DOHH2 (cell line): ENCODE results near the gene CYB5RL.

Experiments
- H3F3A ChIP-seq: fragments of 200-600 bp; sonication (generic), shearing (Covaris generic); 2 replicates; pipeline ENCODE4 v1.6.0; 2016; ENCODE audit warnings: antibody characterized with exemption, mild to moderate bottlenecking; ENCODE audit not compliant: control insufficient read depth, insufficient read depth
- H3K27ac ChIP-seq: fragments of 200-600 bp; sonication (generic); 2 replicates; pipeline ENCODE4 v1.5.1; 2014; ENCODE audit warnings: low read depth, mild to moderate bottlenecking, low read length, moderate library complexity
- H3K27me3 ChIP-seq: fragments of 200-600 bp; sonication (generic); 2 replicates; pipeline ENCODE4 v1.6.1; 2014; ENCODE audit warnings: mild to moderate bottlenecking, low read length, mixed read lengths; ENCODE audit not compliant: control insufficient read depth
- H3K36me3 ChIP-seq: fragments of 200-600 bp; sonication (generic); 2 replicates; pipeline ENCODE4 v1.6.1; 2014; ENCODE audit warnings: mild to moderate bottlenecking, low read length, moderate library complexity, mixed read lengths; ENCODE audit not compliant: control insufficient read depth
- H3K4me1 ChIP-seq: fragments of 200-600 bp; sonication (generic); 2 replicates; pipeline ENCODE4 v1.6.1; 2014; ENCODE audit warnings: mild to moderate bottlenecking, low read length, mixed read lengths; ENCODE audit not compliant: control insufficient read depth
- H3K4me2 ChIP-seq: fragments of 200-600 bp; sonication (generic); 2 replicates; pipeline ENCODE4 v1.6.0; 2014; ENCODE audit warnings: mild to moderate bottlenecking, low read length, moderate library complexity
- H3K4me3 ChIP-seq: fragments of 200-600 bp; sonication (generic); 2 replicates; pipeline ENCODE4 v1.5.1; 2014; ENCODE audit warnings: mild to moderate bottlenecking, low read length, mixed read lengths
- H3K79me2 ChIP-seq: fragments of 200-600 bp; sonication (generic); 2 replicates; pipeline ENCODE4 v1.6.1; 2014; ENCODE audit warnings: mild to moderate bottlenecking, low read length, mixed read lengths; ENCODE audit not compliant: control insufficient read depth
- H3K9me2 ChIP-seq: fragments of 200-600 bp; sonication (generic); replicated peaks from 2 replicates; pipeline ENCODE4 v1.6.1; 2014; ENCODE audit warnings: mild to moderate bottlenecking, low read length, mixed read lengths; ENCODE audit not compliant: control insufficient read depth
- H3K9me3 ChIP-seq: fragments of 200-600 bp; sonication (generic); 2 replicates; pipeline ENCODE4 v1.6.1; 2014; ENCODE audit warnings: antibody characterized with exemption, low read length, mixed read lengths; ENCODE audit not compliant: control insufficient read depth, insufficient read depth
- H4K20me1 ChIP-seq: fragments of 200-600 bp; sonication (generic); 2 replicates; pipeline ENCODE4 v1.6.0; 2014; ENCODE audit warnings: low read depth, mild to moderate bottlenecking, antibody characterized with exemption, low read length, moderate library complexity; ENCODE audit not compliant: control insufficient read depth, insufficient read depth
- CTCF ChIP-seq: fragments of 200-600 bp; sonication (generic); IDR thresholded peaks from one replicate; pipeline ENCODE4 v1.5.1; 2014; ENCODE audit warnings: antibody characterized with exemption, mild to moderate bottlenecking, low read depth, low read length; ENCODE audit not compliant: poor library complexity, severe bottlenecking
- EZH2phosphoT487 ChIP-seq: fragments of 200-600 bp; sonication (generic); IDR thresholded peaks from 2 replicates; pipeline ENCODE4 v1.6.1; 2017; ENCODE audit warnings: borderline replicate concordance, mild to moderate bottlenecking, antibody characterized with exemption, low read length, moderate library complexity, mixed read lengths

Gene CYB5RL

GRCh38 chr1:54173681-54174080 is 26.1 kb downstream of the CYB5RL start:
- H3K4me2 ChIP-seq: no peak overlapping the region
- no peaks in the 10 kb centered on the region for H3K36me3 ChIP-seq
- no peaks in the 10 kb centered on the region for H3K79me2 ChIP-seq
- H3K4me3 ChIP-seq: no peak overlapping the region
- no peaks in the 10 kb centered on the region for H3K9me2 ChIP-seq
- H3K4me1 ChIP-seq: no peaks in the 10 kb centered on the region
- no peaks in the 10 kb centered on the region for H3K27me3 ChIP-seq
- no peaks in the 10 kb centered on the region for H3K9me3 ChIP-seq
- no peaks in the 10 kb centered on the region for H4K20me1 ChIP-seq
- H3F3A ChIP-seq: no peaks in the 10 kb centered on the region
- TF ChIP-seq EZH2phosphoT487 (no peak), CTCF (no peak)
- H3K27ac ChIP-seq: no peak overlapping the region

GRCh38 chr1:54172614-54173599 is 26.9 kb downstream of the CYB5RL start:
- Histone ChIP-seq H3K36me3 (no peaks in the 10 kb centered on the region), H3K9me2 (no peaks in the 10 kb centered on the region), H3K27ac (no peak overlapping the region), H3K9me3 (no peaks in the 10 kb centered on the region), H3K4me1 (no peaks in the 10 kb centered on the region), H3K27me3 (no peaks in the 10 kb centered on the region), H4K20me1 (no peaks in the 10 kb centered on the region), H3K4me3 (no peak overlapping the region), H3K79me2 (no peaks in the 10 kb centered on the region), H3F3A (no peaks in the 10 kb centered on the region), H3K4me2 (no peak overlapping the region)
- no peak for TF ChIP-seq EZH2phosphoT487
- no peak for TF ChIP-seq CTCF

GRCh38 chr1:54171606-54172005 is 28.2 kb downstream of the CYB5RL start:
- Histone ChIP-seq H3F3A (no peaks in the 10 kb centered on the region), H3K4me2 (no peak overlapping the region), H3K27me3 (no peaks in the 10 kb centered on the region), H4K20me1 (no peaks in the 10 kb centered on the region), H3K27ac (no peak overlapping the region), H3K9me3 (no peaks in the 10 kb centered on the region), H3K79me2 (no peaks in the 10 kb centered on the region), H3K4me1 (no peaks in the 10 kb centered on the region), H3K4me3 (no peak overlapping the region), H3K36me3 (no peaks in the 10 kb centered on the region), H3K9me2 (no peaks in the 10 kb centered on the region)
- no peak for TF ChIP-seq EZH2phosphoT487
- TF ChIP-seq CTCF: no peak
